ENCODE data around the gene PRDX4.

The PRDX4 gene

DNA sequence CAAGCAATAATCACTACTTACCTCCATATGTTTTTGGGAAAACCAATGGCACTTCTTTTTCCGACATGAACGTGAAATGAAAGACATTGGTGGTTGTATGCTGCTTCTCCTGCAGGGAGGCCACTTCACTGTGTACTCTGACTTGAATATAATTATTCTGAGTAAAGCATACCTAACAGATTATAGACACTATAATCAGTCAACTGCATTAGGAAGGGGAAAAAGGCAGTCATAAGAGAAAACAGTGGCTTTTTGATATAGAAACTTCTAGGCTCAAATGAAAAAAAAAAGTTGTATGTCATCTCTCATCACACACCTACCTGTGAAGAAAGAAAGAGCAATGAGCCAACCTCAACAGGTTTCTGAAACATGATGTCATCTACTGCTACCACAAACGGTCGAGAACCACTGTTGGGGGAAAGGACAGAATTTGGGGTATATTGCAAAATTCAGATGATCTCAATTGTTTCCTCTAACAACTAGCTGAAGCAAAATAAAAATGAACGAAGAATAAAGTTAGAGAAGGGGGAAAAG is 37.4 kb downstream of the PRDX4 start:
- TF ChIP-seq ZNF384 (IDR thresholded peaks at IDR 0.05) (no peak), ARNT (IDR thresholded peaks at IDR 0.05) (no peak), SUZ12 (IDR thresholded peaks at IDR 0.05) (no peak), BHLHE40 (IDR thresholded peaks at IDR 0.05; ENCODE audit: borderline replicate concordance) (no peak), FOXK2 (IDR thresholded peaks at IDR 0.05) (no peak), SP1 (IDR thresholded peaks at IDR 0.05) (no peak), CTBP1 (IDR thresholded peaks at IDR 0.05; ENCODE audit: borderline replicate concordance) (no peak), TARDBP (IDR thresholded peaks at IDR 0.05) (no peak), HDGF (IDR thresholded peaks at IDR 0.05; ENCODE audit: borderline replicate concordance) (no peak), LEF1 (IDR thresholded peaks at IDR 0.05; ENCODE audit: borderline replicate concordance) (no peak), FOXM1 (IDR thresholded peaks at IDR 0.05; ENCODE audit: borderline replicate concordance) (no peak), L3MBTL2 (conservative IDR thresholded peaks at IDR 0.05) (no peak), FOXA1 (IDR thresholded peaks at IDR 0.05) (no peak), ELF4 (IDR thresholded peaks at IDR 0.05) (no peak), NFRKB (IDR thresholded peaks at IDR 0.05) (no peak)
- TF ChIP-seq, protein P1, sequence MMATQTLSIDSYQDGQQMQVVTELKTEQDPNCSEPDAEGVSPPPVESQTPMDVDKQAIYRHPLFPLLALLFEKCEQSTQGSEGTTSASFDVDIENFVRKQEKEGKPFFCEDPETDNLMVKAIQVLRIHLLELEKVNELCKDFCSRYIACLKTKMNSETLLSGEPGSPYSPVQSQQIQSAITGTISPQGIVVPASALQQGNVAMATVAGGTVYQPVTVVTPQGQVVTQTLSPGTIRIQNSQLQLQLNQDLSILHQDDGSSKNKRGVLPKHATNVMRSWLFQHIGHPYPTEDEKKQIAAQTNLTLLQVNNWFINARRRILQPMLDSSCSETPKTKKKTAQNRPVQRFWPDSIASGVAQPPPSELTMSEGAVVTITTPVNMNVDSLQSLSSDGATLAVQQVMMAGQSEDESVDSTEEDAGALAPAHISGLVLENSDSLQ (IDR thresholded peaks at IDR 0.05) = no peak
- POLR2A ChIA-PET = no interaction called here
- DNase-seq (ENCODE audit: extremely low spot score) = no peak
- CTCF ChIA-PET = no interaction called here

DNA sequence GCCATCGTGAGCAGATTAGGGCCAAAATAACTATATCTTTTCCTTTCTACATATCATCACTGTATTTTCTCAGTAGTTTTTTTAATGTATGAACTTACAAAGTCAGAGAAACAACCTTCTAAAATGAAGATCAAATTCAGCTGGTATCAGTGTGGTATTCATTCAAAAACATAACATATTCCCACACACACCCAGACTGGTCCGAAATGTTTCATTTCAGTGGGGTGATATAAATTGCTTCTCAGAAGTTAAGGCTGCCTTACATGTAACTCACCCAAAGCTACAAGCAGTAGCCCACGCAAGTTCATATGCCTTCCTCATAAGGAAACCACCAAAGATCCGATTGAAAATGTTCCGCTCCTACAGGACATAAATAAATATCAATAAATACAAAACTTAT is 37.9 kb downstream of the PRDX4 start:
- DNase-seq (ENCODE audit: extremely low spot score) = no peak
- no peak for TF ChIP-seq FOXA1 (IDR thresholded peaks at IDR 0.05)
- no peak for TF ChIP-seq L3MBTL2 (conservative IDR thresholded peaks at IDR 0.05)
- TF ChIP-seq TARDBP (IDR thresholded peaks at IDR 0.05) = no peak
- TF ChIP-seq ZNF384 (IDR thresholded peaks at IDR 0.05) = no peak
- TF ChIP-seq BHLHE40 (IDR thresholded peaks at IDR 0.05; ENCODE audit: borderline replicate concordance) = no peak
- TF ChIP-seq, protein P1 (IDR thresholded peaks at IDR 0.05) = no peak
- TF ChIP-seq ARNT (IDR thresholded peaks at IDR 0.05) = no peak
- TF ChIP-seq FOXM1 (IDR thresholded peaks at IDR 0.05; ENCODE audit: borderline replicate concordance) = no peak
- TF ChIP-seq FOXK2 (IDR thresholded peaks at IDR 0.05) = no peak
- TF ChIP-seq NFRKB (IDR thresholded peaks at IDR 0.05) = no peak
- ChIA-PET CTCF (no interaction called here), POLR2A (no interaction called here)

DNA sequence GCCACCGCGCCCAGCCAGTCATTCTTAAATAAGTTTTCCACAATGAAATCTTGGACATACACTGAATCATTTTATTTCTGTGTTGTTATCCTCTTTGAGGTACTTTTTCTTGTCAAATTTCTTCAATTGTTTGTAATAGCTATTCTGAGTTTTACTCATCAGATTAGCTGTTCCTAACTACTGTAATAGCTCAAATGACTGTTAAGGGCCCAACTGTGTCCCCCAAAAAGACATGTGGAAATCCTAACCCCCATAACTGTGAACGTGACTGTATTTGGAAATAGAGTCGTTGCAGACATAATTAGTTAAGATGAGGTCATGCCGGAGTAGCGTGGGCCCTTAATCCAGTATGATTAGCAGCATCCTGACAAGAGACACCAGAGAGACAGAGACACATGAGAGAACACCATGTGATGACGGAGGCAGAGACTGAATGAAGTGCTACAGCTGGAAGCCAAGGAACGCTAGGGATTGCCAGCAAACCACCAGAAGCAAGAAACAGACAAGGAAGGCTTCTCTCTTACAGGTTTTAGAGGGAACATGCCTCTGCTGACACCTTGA is 52.9 kb downstream of the PRDX4 start:
- no peak for DNase-seq (ENCODE audit: extremely low spot score)
- TF ChIP-seq LEF1 (IDR thresholded peaks at IDR 0.05; ENCODE audit: borderline replicate concordance) = no peak
- no peak for TF ChIP-seq BHLHE40 (IDR thresholded peaks at IDR 0.05; ENCODE audit: borderline replicate concordance)
- ChIA-PET CTCF (no interaction called here), POLR2A (no interaction called here)

DNA sequence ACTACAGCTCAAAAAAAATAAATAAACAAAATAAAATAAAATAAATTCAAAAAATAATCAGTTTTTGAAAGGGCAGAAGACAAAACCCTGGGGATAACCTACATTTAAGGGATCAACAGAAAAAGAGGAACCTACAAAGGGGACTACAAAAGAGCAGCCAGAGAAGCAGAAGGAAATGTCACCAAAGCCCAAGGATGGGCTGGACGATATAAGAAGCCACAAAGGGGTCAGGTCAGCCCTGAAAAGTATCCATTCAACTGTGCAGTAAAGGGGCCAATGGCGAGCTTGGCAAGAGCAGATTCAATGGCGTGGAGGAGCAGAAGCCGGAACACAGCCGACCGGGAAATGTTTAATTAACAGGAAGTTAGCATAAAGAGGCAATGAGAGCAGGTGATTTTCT is 58.9 kb downstream of the PRDX4 start:
- POLR2A ChIA-PET = interaction anchor here (0.8 kb wide), 1 partner anchor 14 kb away, joined by 4 read pairs; no protein-coding TSS in a partner anchor
- DNase-seq (ENCODE audit: extremely low spot score) = no peak

DNA sequence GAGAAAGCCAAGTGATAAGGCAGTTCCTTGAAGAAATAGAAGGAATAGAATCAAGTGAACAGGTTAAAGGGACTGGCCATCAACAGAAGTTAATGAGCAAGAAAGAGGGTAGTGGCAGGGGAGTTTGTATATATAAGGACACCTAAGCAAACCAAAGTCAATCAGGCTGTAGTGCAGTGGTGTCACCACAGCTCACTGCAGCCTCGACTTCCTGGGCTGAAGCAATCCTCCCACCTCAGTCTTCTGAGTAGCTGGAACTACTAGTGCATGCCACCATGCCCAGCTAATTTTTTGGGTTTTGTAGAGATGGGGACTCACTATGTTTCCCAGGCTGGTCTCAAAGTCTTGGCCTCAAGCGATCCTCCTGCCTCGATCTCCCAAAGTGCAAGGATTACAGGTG is 59.9 kb downstream of the PRDX4 start:
- POLR2A ChIA-PET = no interaction called here
- DNase-seq (ENCODE audit: extremely low spot score) = no peak
- CTCF ChIA-PET = no interaction called here
- no peak for TF ChIP-seq ZNF384 (IDR thresholded peaks at IDR 0.05)
- TF ChIP-seq BHLHE40 (IDR thresholded peaks at IDR 0.05; ENCODE audit: borderline replicate concordance) = no peak
- no peak for TF ChIP-seq FOXA1 (IDR thresholded peaks at IDR 0.05)
- TF ChIP-seq HDGF (IDR thresholded peaks at IDR 0.05; ENCODE audit: borderline replicate concordance) = no peak
- no peak for TF ChIP-seq FOXM1 (IDR thresholded peaks at IDR 0.05; ENCODE audit: borderline replicate concordance)

More for the DNA sequence above, 58.9 kb downstream of the PRDX4 start:
- TF ChIP-seq L3MBTL2 (conservative IDR thresholded peaks at IDR 0.05) = no peak
- TF ChIP-seq ELF4 (IDR thresholded peaks at IDR 0.05) = no peak
- CTCF ChIA-PET = interaction anchor here (1.0 to 1.1 kb wide), 2 partner anchors 10 to 175 kb away, joined by 3 read pairs; no protein-coding TSS in a partner anchor

DNA sequence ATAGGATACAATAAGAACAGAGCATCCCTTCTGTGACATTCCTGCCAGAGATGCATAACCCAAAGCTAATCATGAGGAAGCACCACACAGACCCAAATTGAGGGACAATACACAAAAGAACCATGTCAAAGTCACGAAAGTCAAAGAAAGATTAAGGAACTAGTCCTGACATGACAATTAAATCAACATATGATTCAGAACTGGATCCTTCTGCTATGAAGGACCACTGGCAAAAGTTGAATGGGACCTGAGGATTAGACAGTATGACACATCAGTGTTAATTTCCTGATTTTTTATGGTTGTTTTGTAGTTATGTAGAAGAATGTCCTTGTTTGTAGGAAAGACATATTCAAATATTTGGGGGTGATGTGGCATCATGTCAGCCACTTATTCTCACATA is 61.9 kb downstream of the PRDX4 start:
- TF ChIP-seq CTBP1 (IDR thresholded peaks at IDR 0.05; ENCODE audit: borderline replicate concordance) (no peak), BHLHE40 (IDR thresholded peaks at IDR 0.05; ENCODE audit: borderline replicate concordance) (no peak), HDGF (IDR thresholded peaks at IDR 0.05; ENCODE audit: borderline replicate concordance) (no peak)
- POLR2A ChIA-PET = no interaction called here
- CTCF ChIA-PET = interaction anchor here (0.7 kb wide), 1 partner anchor 14 kb away, joined by 4 read pairs; no protein-coding TSS in a partner anchor
- DNase-seq (ENCODE audit: extremely low spot score) = no peak

DNA sequence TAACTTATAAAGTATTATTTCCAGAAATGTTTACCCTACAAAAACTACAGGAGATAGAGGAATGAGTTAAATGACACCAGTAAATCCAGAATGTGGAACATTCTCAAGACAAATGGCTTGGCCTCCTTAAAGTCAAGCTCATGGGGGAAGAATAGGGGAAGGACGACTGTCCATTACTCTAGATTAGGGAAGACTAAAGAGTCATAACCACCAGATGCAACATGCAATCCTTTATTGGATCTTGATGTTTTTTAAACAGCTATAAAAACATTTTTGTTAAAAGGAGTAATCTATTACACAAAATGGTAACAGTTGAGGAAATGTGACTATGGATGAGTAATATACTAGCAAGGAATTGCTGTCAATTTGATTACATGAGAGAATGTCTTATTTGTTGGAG is 64.7 kb downstream of the PRDX4 start:
- POLR2A ChIA-PET = no interaction called here
- CTCF ChIA-PET = no interaction called here

More for the DNA sequence above, 64.7 kb downstream of the PRDX4 start:
- no peak for DNase-seq (ENCODE audit: extremely low spot score)
- TF ChIP-seq, protein P1 (IDR thresholded peaks at IDR 0.05) = no peak
- TF ChIP-seq FOXK2 (IDR thresholded peaks at IDR 0.05) = no peak
- no peak for TF ChIP-seq LEF1 (IDR thresholded peaks at IDR 0.05; ENCODE audit: borderline replicate concordance)
- TF ChIP-seq NFRKB (IDR thresholded peaks at IDR 0.05) = no peak
- TF ChIP-seq FOXM1 (IDR thresholded peaks at IDR 0.05; ENCODE audit: borderline replicate concordance) = no peak
- TF ChIP-seq ZNF384 (IDR thresholded peaks at IDR 0.05) = no peak
- TF ChIP-seq TARDBP (IDR thresholded peaks at IDR 0.05) = no peak
- TF ChIP-seq HDGF (IDR thresholded peaks at IDR 0.05; ENCODE audit: borderline replicate concordance) = no peak
- TF ChIP-seq BHLHE40 (IDR thresholded peaks at IDR 0.05; ENCODE audit: borderline replicate concordance) = no peak
- TF ChIP-seq CTBP1 (IDR thresholded peaks at IDR 0.05; ENCODE audit: borderline replicate concordance) = no peak
- no peak for TF ChIP-seq ARNT (IDR thresholded peaks at IDR 0.05)
- no peak for TF ChIP-seq SP1 (IDR thresholded peaks at IDR 0.05)
- no peak for TF ChIP-seq ELF4 (IDR thresholded peaks at IDR 0.05)
- no peak for TF ChIP-seq SUZ12 (IDR thresholded peaks at IDR 0.05)
- no peak for TF ChIP-seq FOXA1 (IDR thresholded peaks at IDR 0.05)
